Frontal cortex (tissue), 4 donors: ENCODE measurements around the gene TAOK3. TPM values are rescaled to one million over a fixed set of nuclear protein-coding genes. Genes with fewer than 3 reads are reported as not detected.

Source experiments
- DNase-seq, 2 donors: peaks; one replicate each; pipeline ENCODE4 v3.0.0; 2012; ENCODE audit warnings: low spot score in 2 of 2
- FAIRE-seq: peaks from 2 replicates; lab custom pipeline; 2012; peaks lifted over from hg19 to GRCh38; lab: Jason Lieb, UNC
- total RNA-seq: library from RNA; depleted of rRNA; stranded (reverse); fragments of >200 nt; gene quantifications from one replicate; pipeline ENCODE4 v1.2.3, GENCODE V29; 2014
- donor health status: control.
- donor health status: control.
- donor health status: control.

The TAOK3 gene
- total RNA-seq, 1 donor from 2014 or later: 61.1 TPM

- FAIRE-seq (no peak), DNase-seq (peak; percentile 67 to 85)
These were observed 251.9 kb downstream of the TAOK3 start for GRCh38 chr12:118120579-118121363.

- FAIRE-seq (no peak), DNase-seq (no peak)
These were observed 253.2 kb downstream of the TAOK3 start for GRCh38 chr12:118119449-118119879.

GRCh38 chr12:118109088-118109487 is 263.6 kb downstream of the TAOK3 start:
- FAIRE-seq: no peak
- no peak for DNase-seq

- DNase-seq (no peak), FAIRE-seq (no peak)
These were observed 265.0 kb downstream of the TAOK3 start for GRCh38 chr12:118107694-118108093.

- no peak for FAIRE-seq
These were observed 265.7 kb downstream of the TAOK3 start for GRCh38 chr12:118107011-118107410.

GRCh38 chr12:118103601-118104382 is 268.9 kb downstream of the TAOK3 start, which contains the start of gene VSIG10:
VSIG10 (minus strand) TSS chr12:118104011; CDS start chr12:118103671, 340 bp downstream.
- DNase-seq (peak; percentile 74 to 75), FAIRE-seq (no peak)

More at GRCh38 chr12:118107011-118107410, 265.7 kb downstream of the TAOK3 start:
- no peak for DNase-seq

GRCh38 chr12:118103201-118103600 is 269.5 kb downstream of the TAOK3 start:
- FAIRE-seq (no peak), DNase-seq (peak; percentile 25 to 35)

- DNase-seq (peak in 1 of 2 donors; percentile 22), FAIRE-seq (no peak)
These were observed 270.1 kb downstream of the TAOK3 start for GRCh38 chr12:118102609-118103008.

GRCh38 chr12:118102070-118102469 is 270.6 kb downstream of the TAOK3 start:
- FAIRE-seq: no peak
- DNase-seq: no peak

- FAIRE-seq (no peak), DNase-seq (no peak)
These were observed 271.7 kb downstream of the TAOK3 start for GRCh38 chr12:118101051-118101450.

Other genes starting within 250 kb of the TAOK3 start
- 275 TPM for gene PEBP1, start 236.8 kb downstream of the TAOK3 start, total RNA-seq
- gene SUDS3, start 3.6 kb upstream of the TAOK3 start, total RNA-seq: 63.6 TPM